ENCODE results near the gene ADGRL1. TPM values are rescaled to one million over a fixed set of nuclear protein-coding genes. Genes with fewer than 3 reads are reported as not detected.
A peak's percentile ranks its signal among the peaks of the same experiment; 100 is the strongest.

Gene ADGRL1
- total RNA-seq, 1 experiment from 2014 or later, result 88.6 TPM

DNA sequence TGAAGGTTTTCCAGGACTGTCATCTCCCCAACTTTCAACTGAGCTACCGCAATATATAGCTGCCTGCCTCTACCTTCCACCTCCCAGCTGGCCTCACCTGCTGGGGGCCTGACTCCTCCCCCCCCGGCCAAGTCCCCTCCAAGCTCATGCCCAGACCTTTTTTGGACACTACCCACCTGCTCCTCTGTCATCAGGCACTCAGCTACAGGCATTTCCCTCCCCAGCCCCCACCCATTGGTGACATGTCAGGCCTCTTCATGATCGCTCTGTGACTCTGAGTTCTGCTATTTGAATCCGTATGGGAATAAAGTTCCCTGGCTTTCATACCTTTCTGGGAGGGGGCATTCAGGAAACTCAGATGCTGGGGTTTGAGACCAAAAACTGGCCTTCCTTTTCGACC lies 90.2 kb downstream of the ADGRL1 start:
- CTCF ChIA-PET, result interaction anchor here (0.7 to 3.2 kb wide), 6 partner anchors 22 to 236 kb away, joined by 3 to 18 read pairs (median 4); partner anchors contain the start of gene ASF1B
- Histone ChIP-seq H3K36me3 (ENCODE audit: control insufficient read depth in 1 of 2, insufficient read depth in 2 of 2, low read length in 2 of 2) (no peaks in the 10 kb centered on the region; a peak in 2 of 4 replicates), H3K9me2 (ENCODE audit: insufficient read depth) (no peaks in the 10 kb centered on the region), H3K4me1 (ENCODE audit: control insufficient read depth in 1 of 2, insufficient read depth in 2 of 2, low read length in 2 of 2) (peaks cover 36 to 47% of the 10 kb centered on the region in 2 experiments), H3K79me2 (ENCODE audit: insufficient read depth, low read length) (peaks cover 27% of the 10 kb centered on the region), H4K20me1 (ENCODE audit: insufficient read depth) (no peaks in the 10 kb centered on the region), H3K27me3 (ENCODE audit: insufficient read depth, low read length) (no peaks in the 10 kb centered on the region), H3K9me3 (ENCODE audit: control insufficient read depth in 1 of 2, insufficient read depth in 1 of 2, low read depth in 1 of 2, low read length in 2 of 2) (no peaks in the 10 kb centered on the region), H3K4me2 (ENCODE audit: low read length) (peak overlapping the region; percentile 93), H3K4me3 (replicated peaks in 1 of 2; ENCODE audit: low read depth in 1 of 2, low read length in 2 of 2) (no peak overlapping the region), H2AFZ (ENCODE audit: low read depth, low read length, poor library complexity, severe bottlenecking) (no peak overlapping the region), H3K27ac (ENCODE audit: low read depth, low read length) (no peak overlapping the region), H3K9ac (ENCODE audit: low read length) (no peak overlapping the region)
- ATAC-seq (no peak), DNase-seq (ENCODE audit: low read depth, low spot score) (no peak)
- BruUV-seq (replicated peaks), result no TSS peak
- TF ChIP-seq EZH2phosphoT487 (IDR thresholded peaks at IDR 0.05; ENCODE audit: borderline replicate concordance) (no peak), FOSL1 (IDR thresholded peaks at IDR 0.05; ENCODE audit: low read depth) (no peak), POLR2A (IDR thresholded peaks at IDR 0.05; ENCODE audit: borderline replicate concordance, extremely low read depth, insufficient read depth, insufficient read length) (no peak), RAD21 (IDR thresholded peaks at IDR 0.05; ENCODE audit: low read depth) (no peak), TCF7L2 (IDR thresholded peaks at IDR 0.05; ENCODE audit: borderline replicate concordance, extremely low read depth, insufficient read depth, insufficient read length) (no peak), EZH2 (IDR thresholded peaks at IDR 0.05) (no peak), EGR1 (IDR thresholded peaks at IDR 0.05; ENCODE audit: low read depth) (no peak), CBX3 (IDR thresholded peaks at IDR 0.05; ENCODE audit: low read depth) (no peak), ZFX (IDR thresholded peaks at IDR 0.05) (no peak), POLR2AphosphoS5 (IDR thresholded peaks at IDR 0.05; ENCODE audit: low read depth, low read length) (no peak), ZNF274 (IDR thresholded peaks at IDR 0.05; ENCODE audit: low read depth, low read length) (no peak), JUND (IDR thresholded peaks at IDR 0.05) (no peak), ELF1 (IDR thresholded peaks at IDR 0.05; ENCODE audit: borderline replicate concordance, low read depth) (no peak), SP1 (IDR thresholded peaks at IDR 0.05; ENCODE audit: low read depth) (no peak)
- TF ChIP-seq, protein P1, sequence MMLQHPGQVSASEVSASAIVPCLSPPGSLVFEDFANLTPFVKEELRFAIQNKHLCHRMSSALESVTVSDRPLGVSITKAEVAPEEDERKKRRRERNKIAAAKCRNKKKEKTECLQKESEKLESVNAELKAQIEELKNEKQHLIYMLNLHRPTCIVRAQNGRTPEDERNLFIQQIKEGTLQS (IDR thresholded peaks at IDR 0.05), result no peak
- TF ChIP-seq, protein P2, sequence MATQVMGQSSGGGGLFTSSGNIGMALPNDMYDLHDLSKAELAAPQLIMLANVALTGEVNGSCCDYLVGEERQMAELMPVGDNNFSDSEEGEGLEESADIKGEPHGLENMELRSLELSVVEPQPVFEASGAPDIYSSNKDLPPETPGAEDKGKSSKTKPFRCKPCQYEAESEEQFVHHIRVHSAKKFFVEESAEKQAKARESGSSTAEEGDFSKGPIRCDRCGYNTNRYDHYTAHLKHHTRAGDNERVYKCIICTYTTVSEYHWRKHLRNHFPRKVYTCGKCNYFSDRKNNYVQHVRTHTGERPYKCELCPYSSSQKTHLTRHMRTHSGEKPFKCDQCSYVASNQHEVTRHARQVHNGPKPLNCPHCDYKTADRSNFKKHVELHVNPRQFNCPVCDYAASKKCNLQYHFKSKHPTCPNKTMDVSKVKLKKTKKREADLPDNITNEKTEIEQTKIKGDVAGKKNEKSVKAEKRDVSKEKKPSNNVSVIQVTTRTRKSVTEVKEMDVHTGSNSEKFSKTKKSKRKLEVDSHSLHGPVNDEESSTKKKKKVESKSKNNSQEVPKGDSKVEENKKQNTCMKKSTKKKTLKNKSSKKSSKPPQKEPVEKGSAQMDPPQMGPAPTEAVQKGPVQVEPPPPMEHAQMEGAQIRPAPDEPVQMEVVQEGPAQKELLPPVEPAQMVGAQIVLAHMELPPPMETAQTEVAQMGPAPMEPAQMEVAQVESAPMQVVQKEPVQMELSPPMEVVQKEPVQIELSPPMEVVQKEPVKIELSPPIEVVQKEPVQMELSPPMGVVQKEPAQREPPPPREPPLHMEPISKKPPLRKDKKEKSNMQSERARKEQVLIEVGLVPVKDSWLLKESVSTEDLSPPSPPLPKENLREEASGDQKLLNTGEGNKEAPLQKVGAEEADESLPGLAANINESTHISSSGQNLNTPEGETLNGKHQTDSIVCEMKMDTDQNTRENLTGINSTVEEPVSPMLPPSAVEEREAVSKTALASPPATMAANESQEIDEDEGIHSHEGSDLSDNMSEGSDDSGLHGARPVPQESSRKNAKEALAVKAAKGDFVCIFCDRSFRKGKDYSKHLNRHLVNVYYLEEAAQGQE (IDR thresholded peaks at IDR 0.05; ENCODE audit: low read depth), result no peak
- TF ChIP-seq, protein P3, sequence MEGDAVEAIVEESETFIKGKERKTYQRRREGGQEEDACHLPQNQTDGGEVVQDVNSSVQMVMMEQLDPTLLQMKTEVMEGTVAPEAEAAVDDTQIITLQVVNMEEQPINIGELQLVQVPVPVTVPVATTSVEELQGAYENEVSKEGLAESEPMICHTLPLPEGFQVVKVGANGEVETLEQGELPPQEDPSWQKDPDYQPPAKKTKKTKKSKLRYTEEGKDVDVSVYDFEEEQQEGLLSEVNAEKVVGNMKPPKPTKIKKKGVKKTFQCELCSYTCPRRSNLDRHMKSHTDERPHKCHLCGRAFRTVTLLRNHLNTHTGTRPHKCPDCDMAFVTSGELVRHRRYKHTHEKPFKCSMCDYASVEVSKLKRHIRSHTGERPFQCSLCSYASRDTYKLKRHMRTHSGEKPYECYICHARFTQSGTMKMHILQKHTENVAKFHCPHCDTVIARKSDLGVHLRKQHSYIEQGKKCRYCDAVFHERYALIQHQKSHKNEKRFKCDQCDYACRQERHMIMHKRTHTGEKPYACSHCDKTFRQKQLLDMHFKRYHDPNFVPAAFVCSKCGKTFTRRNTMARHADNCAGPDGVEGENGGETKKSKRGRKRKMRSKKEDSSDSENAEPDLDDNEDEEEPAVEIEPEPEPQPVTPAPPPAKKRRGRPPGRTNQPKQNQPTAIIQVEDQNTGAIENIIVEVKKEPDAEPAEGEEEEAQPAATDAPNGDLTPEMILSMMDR (IDR thresholded peaks at IDR 0.05 in 2 of 3, conservative IDR thresholded peaks at IDR 0.05 in 1 of 3; ENCODE audit: borderline replicate concordance in 1 of 3, insufficient read depth in 1 of 3, low read depth in 2 of 3, low read length in 2 of 3), result no peak
- RAD21 ChIA-PET (ENCODE audit: low non-redundant PET in 1 of 2, low total read pairs in 2 of 2, uncharacterized antibody in 2 of 2, unreplicated experiment in 2 of 2), result interaction anchor here in 1 of 2 experiments (0.6 kb wide), 1 partner anchor 243 kb away, joined by 3 read pairs; no protein-coding TSS in a partner anchor
- intact Hi-C loops (cut with micrococcal nuclease), result no loop called here
- POLR2A ChIA-PET, result interaction anchor here (1.1 kb wide), 1 partner anchor 21 kb away, joined by 4 read pairs; the partner anchor contains the start of gene ASF1B
